GM23338 (cell line): Measurements from ENCODE around the gene FNIP2. TPM values are rescaled to one million over a fixed set of nuclear protein-coding genes. Genes with fewer than 3 reads are reported as not detected.

ENCODE experiments used
- ATAC-seq: fragments of 200-7000 bp; cut with Tn5 transposase; 3 replicates; pipeline ENCODE4 v1.9.1; 2020
- DNase-seq: peaks from one replicate; pipeline ENCODE4 v3.0.0-alpha.2; 2015; ENCODE audit warnings: low spot score
- H2AFZ ChIP-seq: fragments of 200-600 bp; sonication (generic); 2 replicates; pipeline ENCODE4 v1.8.0; 2016; ENCODE audit warnings: antibody characterized with exemption, mild to moderate bottlenecking, moderate library complexity
- H3F3A ChIP-seq: fragments of 200-600 bp; sonication (generic); replicated peaks from 2 replicates; pipeline ENCODE4 v1.8.0; 2017; ENCODE audit warnings: antibody characterized with exemption, mixed run types, low read depth
- H3K27ac ChIP-seq: fragments of 200-600 bp; sonication (generic); 2 replicates; pipeline ENCODE4 v1.6.1; 2016; ENCODE audit warnings: low read depth
- H3K27me3 ChIP-seq: fragments of 200-600 bp; sonication (generic); 2 replicates; pipeline ENCODE4 v1.8.0; 2016; ENCODE audit warnings: mild to moderate bottlenecking, mixed run types, moderate library complexity; ENCODE audit not compliant: insufficient read depth
- H3K36me3 ChIP-seq: fragments of 200-600 bp; sonication (generic); 2 replicates; pipeline ENCODE4 v1.8.0; 2016; ENCODE audit warnings: mild to moderate bottlenecking; ENCODE audit not compliant: insufficient read depth
- H3K4me1 ChIP-seq: fragments of 200-600 bp; sonication (generic); 2 replicates; pipeline ENCODE4 v1.8.0; 2016; ENCODE audit warnings: mild to moderate bottlenecking, moderate library complexity; ENCODE audit not compliant: insufficient read depth
- H3K4me2 ChIP-seq: fragments of 200-600 bp; sonication (generic); 2 replicates; pipeline ENCODE4 v1.7.1; 2017; ENCODE audit warnings: mixed run types
- H3K4me3 ChIP-seq: fragments of 200-600 bp; sonication (generic); 2 replicates; pipeline ENCODE4 v1.6.1; 2016; ENCODE audit warnings: mixed run types
- H3K79me2 ChIP-seq: fragments of 200-600 bp; sonication (generic); replicated peaks from 2 replicates; pipeline ENCODE4 v1.8.0; 2017; ENCODE audit warnings: mild to moderate bottlenecking; ENCODE audit not compliant: insufficient read depth
- H3K9me2 ChIP-seq: fragments of 200-600 bp; sonication (generic); 2 replicates; pipeline ENCODE4 v1.8.0; 2017; ENCODE audit not compliant: insufficient read depth
- H4K20me1 ChIP-seq: fragments of 200-600 bp; sonication (generic); replicated peaks from 2 replicates; pipeline ENCODE4 v1.8.0; 2017; ENCODE audit warnings: mild to moderate bottlenecking; ENCODE audit not compliant: insufficient read depth
- H3K27ac Mint-ChIP-seq: 2 replicates; pipeline ENCODE4 v1.8.0; 2020; ENCODE audit warnings: inconsistent platforms, mild to moderate bottlenecking, moderate library complexity, mixed read lengths
- H3K27me3 Mint-ChIP-seq: 3 replicates; pipeline ENCODE4 v1.8.0; 2022; ENCODE audit warnings: low read depth, mild to moderate bottlenecking, moderate library complexity, mixed read lengths, inconsistent platforms; ENCODE audit not compliant: insufficient read depth, poor library complexity
- H3K36me3 Mint-ChIP-seq: 3 replicates; pipeline ENCODE4 v1.8.0; 2021; ENCODE audit warnings: low read depth, mild to moderate bottlenecking, inconsistent platforms, moderate library complexity, mixed read lengths
- H3K4me1 Mint-ChIP-seq: 3 replicates; pipeline ENCODE4 v1.8.0; 2020; ENCODE audit warnings: mild to moderate bottlenecking, inconsistent platforms, mixed read lengths
- H3K4me3 Mint-ChIP-seq: 3 replicates; pipeline ENCODE4 v1.8.0; 2021; ENCODE audit warnings: moderate library complexity, mild to moderate bottlenecking, inconsistent platforms, mixed read lengths
- H3K9me3 Mint-ChIP-seq: 3 replicates; pipeline ENCODE4 v1.8.0; 2020; ENCODE audit warnings: moderate library complexity, mild to moderate bottlenecking, inconsistent platforms, mixed read lengths
- POLR2AphosphoS5 ChIP-seq: IDR thresholded peaks from 2 replicates; pipeline ENCODE4 v1.6.1; 2016; ENCODE audit warnings: antibody characterized with exemption, low read depth
- REST ChIP-seq: IDR thresholded peaks from one replicate; pipeline ENCODE4 v1.6.1; 2018; ENCODE audit warnings: antibody characterized with exemption; ENCODE audit not compliant: unreplicated experiment
- ZNF331 ChIP-seq: fragments of 250-450 bp; sonication (Bioruptor Pico); IDR thresholded peaks from 2 replicates; pipeline ENCODE4 v1.5.0; 2020; ENCODE audit warnings: low read depth, mild to moderate bottlenecking, moderate library complexity
- ZNF462 ChIP-seq: fragments of 250-450 bp; sonication (Bioruptor Pico); IDR thresholded peaks from 2 replicates; pipeline ENCODE4 v1.5.0; 2020; ENCODE audit warnings: mild to moderate bottlenecking, moderate library complexity
- polyA plus RNA-seq: library from polyadenylated mRNA; unstranded; fragments of >200 nt; fragmentation: Nextera tagmentation; extraction: Ambion mirVana; gene quantifications from 2 replicates; pipeline ENCODE4 v1.2.1, GENCODE V29; 2016
- total RNA-seq: library from RNA; depleted of rRNA; stranded (reverse); fragments of >200 nt; shearing (Covaris generic); gene quantifications from 2 replicates; pipeline ENCODE4 v1.2.3, GENCODE V29; 2014
- TF ChIP-seq, protein P1 (sequence below): IDR thresholded peaks from 2 replicates; pipeline ENCODE4 v1.6.1; 2016; ENCODE audit warnings: antibody characterized with exemption

FNIP2 gene
- total and polyA plus RNA-seq, 2 experiments from 2014 or later, result 2.7 to 17.2 TPM

DNA sequence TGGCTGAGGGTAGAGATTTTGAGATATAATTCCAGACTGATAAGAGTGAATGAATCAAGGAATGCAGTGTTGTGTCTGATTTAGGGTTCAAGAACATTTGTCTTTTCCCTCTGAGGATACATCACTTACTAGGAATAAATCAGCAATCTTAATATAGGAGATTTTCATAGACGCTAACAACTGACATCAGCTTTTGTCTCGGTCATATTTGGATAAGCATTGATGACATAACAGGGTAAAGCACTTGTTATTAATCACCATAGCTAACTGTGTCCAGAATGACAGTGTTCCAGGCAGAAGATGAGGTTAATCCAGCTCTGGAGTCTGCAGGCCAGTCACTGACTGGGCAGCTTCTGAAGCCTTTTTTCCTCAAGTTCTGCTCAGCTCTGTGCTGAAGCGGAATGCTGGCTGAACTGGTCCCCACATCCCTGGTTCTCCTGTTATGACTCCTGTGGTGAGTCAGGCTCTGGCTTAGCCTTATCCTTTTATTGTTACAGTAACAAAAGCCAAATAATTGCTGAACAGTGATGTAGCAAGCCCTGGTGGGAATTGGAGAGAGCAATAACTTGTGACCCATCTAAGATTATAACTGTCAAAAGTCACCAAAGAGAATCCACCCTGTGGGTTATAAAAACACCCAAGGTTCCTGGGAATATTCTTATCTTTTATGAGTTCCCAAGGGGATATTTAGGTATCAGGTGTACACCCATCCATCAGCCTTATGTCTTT is 41.8 kb downstream of the FNIP2 start:
- Histone ChIP-seq H4K20me1 (no peaks in the 10 kb centered on the region), H3K9me2 (no peaks in the 10 kb centered on the region), H3F3A (no peaks in the 10 kb centered on the region), H3K4me1 (peaks cover 20% of the 10 kb centered on the region), H3K36me3 (no peaks in the 10 kb centered on the region), H3K27me3 (no peaks in the 10 kb centered on the region), H3K4me3 (no peak overlapping the region), H3K4me2 (no peak overlapping the region), H3K27ac (no peak overlapping the region; the same call in 1 of the 2 replicates), H3K79me2 (peaks cover 11% of the 10 kb centered on the region), H2AFZ (no peak overlapping the region)
- H3K9me3 Mint-ChIP-seq, result no peaks in the 10 kb centered on the region
- no peak for DNase-seq
- H3K36me3 Mint-ChIP-seq, result no peaks in the 10 kb centered on the region
- H3K27me3 Mint-ChIP-seq, result peaks cover 3% of the 10 kb centered on the region
- peak overlapping the region; percentile 1; the same call in 1 of the 2 replicates for H3K27ac Mint-ChIP-seq
- H3K4me1 Mint-ChIP-seq, result peaks cover 21% of the 10 kb centered on the region
- peak; percentile 32; the same call in 1 of the 3 replicates for ATAC-seq
- TF ChIP-seq POLR2AphosphoS5 (no peak), REST (no peak), ZNF462 (no peak), ZNF331 (CRISPR knock-in tag) (no peak)
- TF ChIP-seq, protein P1, sequence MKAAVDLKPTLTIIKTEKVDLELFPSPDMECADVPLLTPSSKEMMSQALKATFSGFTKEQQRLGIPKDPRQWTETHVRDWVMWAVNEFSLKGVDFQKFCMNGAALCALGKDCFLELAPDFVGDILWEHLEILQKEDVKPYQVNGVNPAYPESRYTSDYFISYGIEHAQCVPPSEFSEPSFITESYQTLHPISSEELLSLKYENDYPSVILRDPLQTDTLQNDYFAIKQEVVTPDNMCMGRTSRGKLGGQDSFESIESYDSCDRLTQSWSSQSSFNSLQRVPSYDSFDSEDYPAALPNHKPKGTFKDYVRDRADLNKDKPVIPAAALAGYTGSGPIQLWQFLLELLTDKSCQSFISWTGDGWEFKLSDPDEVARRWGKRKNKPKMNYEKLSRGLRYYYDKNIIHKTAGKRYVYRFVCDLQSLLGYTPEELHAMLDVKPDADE, result no peak
- no peak overlapping the region for H3K4me3 Mint-ChIP-seq
